ENCODE results near the gene CDKAL1.

DNA sequence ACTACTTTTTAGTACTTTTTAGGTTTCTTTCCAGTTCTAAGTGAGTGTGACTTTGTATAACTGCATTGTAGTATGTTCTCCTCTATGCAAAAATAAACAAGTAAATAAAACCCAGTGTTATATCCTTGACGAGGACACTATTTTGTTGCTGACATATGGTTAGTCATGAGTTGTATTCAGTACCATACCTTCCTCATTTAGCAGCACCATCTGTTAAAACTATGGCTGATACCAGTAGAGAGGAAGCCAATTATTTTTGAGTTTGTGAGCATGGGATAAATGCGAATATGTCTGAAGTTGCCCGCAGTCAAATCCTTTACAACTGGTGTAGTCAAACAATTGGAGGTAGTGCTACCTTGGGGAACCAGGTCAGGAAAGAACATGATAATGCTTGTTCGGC is 74.1 kb downstream of the CDKAL1 start:
- no peak for TF ChIP-seq ELF4 (IDR thresholded peaks at IDR 0.05)
- no peak for TF ChIP-seq ARNT (IDR thresholded peaks at IDR 0.05)
- no peak for TF ChIP-seq HDGF (IDR thresholded peaks at IDR 0.05; ENCODE audit: borderline replicate concordance)
- TF ChIP-seq BHLHE40 (IDR thresholded peaks at IDR 0.05; ENCODE audit: borderline replicate concordance): no peak
- no peak for TF ChIP-seq SP1 (IDR thresholded peaks at IDR 0.05)
- no peak for TF ChIP-seq L3MBTL2 (conservative IDR thresholded peaks at IDR 0.05)
- TF ChIP-seq ZNF384 (IDR thresholded peaks at IDR 0.05): no peak
- TF ChIP-seq SUZ12 (IDR thresholded peaks at IDR 0.05): no peak
- TF ChIP-seq FOXM1 (IDR thresholded peaks at IDR 0.05; ENCODE audit: borderline replicate concordance): no peak
- TF ChIP-seq TARDBP (IDR thresholded peaks at IDR 0.05): no peak
